GM12878 (cell line): ENCODE measurements around the gene BCS1L.

ENCODE experiments used
- MXI1 ChIP-seq: fragments of 150-350 bp; IDR thresholded peaks from 2 replicates; pipeline ENCODE4 v1.6.1; 2011; ENCODE audit warnings: low read depth, mild to moderate bottlenecking, inconsistent platforms, low read length, improper control_type of control experiment
- PAX5 ChIP-seq: IDR thresholded peaks from 2 replicates; pipeline ENCODE4 v1.6.1; 2011; ENCODE audit warnings: low read depth, low read length, borderline replicate concordance
- POLR2A ChIP-seq: IDR thresholded peaks from 2 replicates; pipeline ENCODE4 v1.6.1; 2011; ENCODE audit warnings: low read depth, mild to moderate bottlenecking, low read length
- TF ChIP-seq, protein P1 (sequence below): IDR thresholded peaks from 2 replicates; pipeline ENCODE4 v1.6.1; 2011; ENCODE audit warnings: low read depth, low read length, improper control_type of control experiment, borderline replicate concordance
- TF ChIP-seq, protein P2 (sequence below), 3 experiments: IDR thresholded peaks in 2 of 3; conservative IDR thresholded peaks in 1 of 3; 2 replicates each; pipeline ENCODE4 v1.5.1; 2011; ENCODE audit warnings: low read depth in 3 of 3, low read length in 3 of 3, mild to moderate bottlenecking in 3 of 3, control low read depth in 2 of 3, moderate library complexity in 2 of 3, inconsistent platforms in 1 of 3, mixed read lengths in 1 of 3; ENCODE audit not compliant: control insufficient read depth in 2 of 3, insufficient read depth in 1 of 3; ENCODE audit errors: extremely low read depth in 1 of 3

DNA sequence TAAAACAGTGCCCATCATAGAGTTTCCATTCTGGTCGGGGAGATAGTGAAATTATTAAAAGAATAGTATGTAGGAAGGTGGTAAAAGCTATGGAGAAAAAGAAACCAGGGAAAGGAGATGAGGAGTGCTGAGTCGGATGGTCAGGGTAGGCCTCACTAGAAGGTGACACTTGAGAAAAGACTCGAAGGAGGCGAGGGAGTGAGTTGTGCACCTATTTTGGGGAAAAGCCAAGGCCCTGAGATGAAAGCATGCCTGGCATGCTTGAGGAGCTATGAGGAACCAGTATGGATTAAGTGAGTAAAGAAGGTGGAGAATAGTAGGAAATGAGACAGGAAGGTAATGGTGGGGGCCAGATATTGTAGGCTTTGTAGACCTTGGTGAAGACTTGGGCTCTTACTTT, 43.9 kb downstream of the BCS1L start:
- TF ChIP-seq, protein P1, sequence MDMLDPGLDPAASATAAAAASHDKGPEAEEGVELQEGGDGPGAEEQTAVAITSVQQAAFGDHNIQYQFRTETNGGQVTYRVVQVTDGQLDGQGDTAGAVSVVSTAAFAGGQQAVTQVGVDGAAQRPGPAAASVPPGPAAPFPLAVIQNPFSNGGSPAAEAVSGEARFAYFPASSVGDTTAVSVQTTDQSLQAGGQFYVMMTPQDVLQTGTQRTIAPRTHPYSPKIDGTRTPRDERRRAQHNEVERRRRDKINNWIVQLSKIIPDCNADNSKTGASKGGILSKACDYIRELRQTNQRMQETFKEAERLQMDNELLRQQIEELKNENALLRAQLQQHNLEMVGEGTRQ: no peak
- TF ChIP-seq MXI1: no peak
- TF ChIP-seq, protein P2, sequence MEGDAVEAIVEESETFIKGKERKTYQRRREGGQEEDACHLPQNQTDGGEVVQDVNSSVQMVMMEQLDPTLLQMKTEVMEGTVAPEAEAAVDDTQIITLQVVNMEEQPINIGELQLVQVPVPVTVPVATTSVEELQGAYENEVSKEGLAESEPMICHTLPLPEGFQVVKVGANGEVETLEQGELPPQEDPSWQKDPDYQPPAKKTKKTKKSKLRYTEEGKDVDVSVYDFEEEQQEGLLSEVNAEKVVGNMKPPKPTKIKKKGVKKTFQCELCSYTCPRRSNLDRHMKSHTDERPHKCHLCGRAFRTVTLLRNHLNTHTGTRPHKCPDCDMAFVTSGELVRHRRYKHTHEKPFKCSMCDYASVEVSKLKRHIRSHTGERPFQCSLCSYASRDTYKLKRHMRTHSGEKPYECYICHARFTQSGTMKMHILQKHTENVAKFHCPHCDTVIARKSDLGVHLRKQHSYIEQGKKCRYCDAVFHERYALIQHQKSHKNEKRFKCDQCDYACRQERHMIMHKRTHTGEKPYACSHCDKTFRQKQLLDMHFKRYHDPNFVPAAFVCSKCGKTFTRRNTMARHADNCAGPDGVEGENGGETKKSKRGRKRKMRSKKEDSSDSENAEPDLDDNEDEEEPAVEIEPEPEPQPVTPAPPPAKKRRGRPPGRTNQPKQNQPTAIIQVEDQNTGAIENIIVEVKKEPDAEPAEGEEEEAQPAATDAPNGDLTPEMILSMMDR (IDR thresholded peaks at IDR 0.05 in 2 of 3, conservative IDR thresholded peaks at IDR 0.05 in 1 of 3; ENCODE audit: control insufficient read depth in 2 of 3, extremely low read depth in 1 of 3, insufficient read depth in 1 of 3, low read depth in 3 of 3, low read length in 3 of 3): no peak
- TF ChIP-seq POLR2A: no peak
- TF ChIP-seq PAX5: no peak
